IPS-18a (cell line): ENCODE results near the gene SMYD3.

Source experiments
- H3K27ac ChIP-seq: one replicate; pipeline ENCODE4 v1.5.1; 2013; ENCODE audit warnings: low read length
- H3K27me3 ChIP-seq: one replicate; pipeline ENCODE4 v1.6.1; 2013; ENCODE audit warnings: mild to moderate bottlenecking, low read length; ENCODE audit not compliant: control insufficient read depth, insufficient read depth
- H3K36me3 ChIP-seq: one replicate; pipeline ENCODE4 v1.6.1; 2013; ENCODE audit warnings: low read depth, low read length; ENCODE audit not compliant: control insufficient read depth
- H3K4me1 ChIP-seq: one replicate; pipeline ENCODE4 v1.6.1; 2013; ENCODE audit warnings: low read depth, low read length; ENCODE audit not compliant: control insufficient read depth
- H3K4me3 ChIP-seq: one replicate; pipeline ENCODE4 v1.5.1; 2013; ENCODE audit warnings: low read length
- H3K9ac ChIP-seq: one replicate; pipeline ENCODE4 v1.6.1; 2013; ENCODE audit warnings: mild to moderate bottlenecking, low read length, moderate library complexity
- H3K9me3 ChIP-seq: one replicate; pipeline ENCODE4 v1.6.1; 2013; ENCODE audit warnings: low read depth, low read length; ENCODE audit not compliant: control insufficient read depth

SMYD3 gene

DNA sequence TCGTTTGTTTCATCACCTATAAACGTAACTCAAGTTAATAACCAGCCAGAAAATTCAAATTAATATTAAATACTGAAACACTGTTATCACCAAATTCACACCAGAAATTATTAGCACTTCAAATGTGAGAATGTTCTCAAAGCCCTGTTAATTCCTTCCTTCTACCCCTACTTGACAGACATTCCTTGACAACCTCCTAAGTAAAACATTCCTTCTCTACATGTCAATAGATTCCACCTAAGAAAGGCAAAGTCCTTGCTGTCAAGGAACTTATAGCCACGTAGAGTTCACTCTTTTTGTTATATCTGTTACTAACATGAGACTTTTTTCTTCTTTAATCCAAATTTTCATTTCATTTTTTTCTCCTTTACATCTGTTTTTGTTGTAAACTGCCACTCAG, 441.5 kb downstream of the SMYD3 start:
- Histone ChIP-seq H3K4me1 (peaks cover 39% of the 10 kb centered on the region), H3K27me3 (peaks cover 14% of the 10 kb centered on the region), H3K36me3 (no peaks in the 10 kb centered on the region), H3K4me3 (peak overlapping the region; percentile 23), H3K27ac (no peak overlapping the region), H3K9ac (no peak overlapping the region), H3K9me3 (no peaks in the 10 kb centered on the region)

DNA sequence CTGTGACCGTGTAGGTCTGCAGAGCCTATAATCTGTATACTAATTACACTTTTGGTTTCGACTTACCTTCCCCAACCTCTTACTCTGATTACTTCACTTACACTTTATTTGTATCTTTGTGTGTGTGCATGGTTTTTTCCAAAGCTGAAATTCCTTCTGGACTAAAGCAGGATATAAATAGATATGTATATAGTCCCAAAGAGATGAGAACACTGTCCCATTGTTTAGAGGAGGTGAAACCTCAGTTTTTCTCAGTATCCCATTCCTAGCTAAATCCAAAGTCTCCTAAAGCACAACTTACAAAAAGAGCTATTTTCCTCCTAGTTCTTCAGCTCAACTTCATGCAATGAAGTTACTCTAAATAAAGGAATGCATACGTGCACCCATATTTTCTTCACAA, 442.2 kb downstream of the SMYD3 start:
- H3K36me3 ChIP-seq, result no peaks in the 10 kb centered on the region

GRCh38 chr1:246063013-246063616, 444.0 kb downstream of the SMYD3 start:
- Histone ChIP-seq H3K27ac (no peak overlapping the region), H3K27me3 (peaks cover 13% of the 10 kb centered on the region)

More for the DNA sequence above, 442.2 kb downstream of the SMYD3 start:
- Histone ChIP-seq H3K9me3 (no peaks in the 10 kb centered on the region), H3K27ac (no peak overlapping the region), H3K4me3 (no peak overlapping the region), H3K9ac (no peak overlapping the region), H3K4me1 (peaks cover 39% of the 10 kb centered on the region), H3K27me3 (peaks cover 14% of the 10 kb centered on the region)

GRCh38 chr1:246058466-246058865, 448.6 kb downstream of the SMYD3 start:
- no peak overlapping the region for H3K9ac ChIP-seq
- H3K4me1 ChIP-seq, result no peaks in the 10 kb centered on the region
- no peak overlapping the region for H3K4me3 ChIP-seq
- H3K9me3 ChIP-seq, result no peaks in the 10 kb centered on the region
- no peaks in the 10 kb centered on the region for H3K27me3 ChIP-seq
- H3K36me3 ChIP-seq, result no peaks in the 10 kb centered on the region
- H3K27ac ChIP-seq, result no peak overlapping the region

More at GRCh38 chr1:246063013-246063616, 444.0 kb downstream of the SMYD3 start:
- Histone ChIP-seq H3K4me3 (no peak overlapping the region), H3K4me1 (peaks cover 33% of the 10 kb centered on the region), H3K9me3 (no peaks in the 10 kb centered on the region), H3K9ac (no peak overlapping the region), H3K36me3 (no peaks in the 10 kb centered on the region)

DNA sequence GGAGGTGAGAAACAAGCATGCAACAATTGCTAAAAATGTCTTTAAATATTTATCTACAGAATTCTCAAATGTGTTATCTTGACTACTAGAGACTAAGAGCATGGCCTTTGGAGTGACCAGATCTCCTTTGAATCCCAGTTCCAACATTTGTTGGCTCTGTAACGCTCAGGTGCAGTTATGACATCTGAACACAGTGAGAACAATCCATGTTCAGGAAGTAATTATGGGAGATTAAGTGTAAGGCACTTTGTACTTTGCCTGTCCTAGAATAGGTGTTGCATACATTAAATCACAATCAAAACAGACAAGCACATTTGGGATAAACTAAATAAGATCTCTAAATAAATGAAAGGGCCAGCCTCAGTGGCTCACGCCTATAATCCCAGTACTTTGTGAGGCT, 454.5 kb downstream of the SMYD3 start:
- no peak overlapping the region for H3K27ac ChIP-seq
- no peaks in the 10 kb centered on the region for H3K9me3 ChIP-seq
- H3K36me3 ChIP-seq, result no peaks in the 10 kb centered on the region
- no peaks in the 10 kb centered on the region for H3K27me3 ChIP-seq
- H3K4me3 ChIP-seq, result no peak overlapping the region
- no peak overlapping the region for H3K9ac ChIP-seq
- no peaks in the 10 kb centered on the region for H3K4me1 ChIP-seq

DNA sequence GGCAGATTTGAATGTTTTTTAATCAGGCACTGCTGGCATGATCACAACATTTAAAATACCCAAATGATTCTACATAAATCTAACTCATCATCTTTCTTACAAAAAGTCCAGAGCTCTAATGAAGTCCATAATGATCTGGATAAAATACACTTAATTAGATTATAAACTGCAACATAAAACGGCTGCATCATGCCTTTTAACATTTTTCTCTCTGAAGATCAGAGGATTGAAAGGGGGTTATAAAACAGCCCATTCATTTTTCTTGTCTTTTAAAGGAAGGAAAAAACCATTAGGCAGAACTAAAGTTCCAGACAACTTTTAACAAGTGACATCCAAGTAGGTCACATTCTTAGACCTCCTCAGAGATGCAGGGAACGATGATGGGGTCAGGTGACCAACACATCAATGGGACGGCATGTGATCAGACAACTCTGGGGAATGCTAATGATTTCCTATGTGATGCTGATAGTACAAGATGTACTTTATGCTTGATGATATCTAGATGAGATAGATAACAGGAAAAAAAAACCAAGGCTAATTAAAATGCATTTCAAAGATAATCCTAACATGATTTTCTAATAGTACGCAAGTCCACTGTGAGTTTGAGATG, 455.1 kb downstream of the SMYD3 start:
- H3K27me3 ChIP-seq, result no peaks in the 10 kb centered on the region
- H3K4me1 ChIP-seq, result no peaks in the 10 kb centered on the region

DNA sequence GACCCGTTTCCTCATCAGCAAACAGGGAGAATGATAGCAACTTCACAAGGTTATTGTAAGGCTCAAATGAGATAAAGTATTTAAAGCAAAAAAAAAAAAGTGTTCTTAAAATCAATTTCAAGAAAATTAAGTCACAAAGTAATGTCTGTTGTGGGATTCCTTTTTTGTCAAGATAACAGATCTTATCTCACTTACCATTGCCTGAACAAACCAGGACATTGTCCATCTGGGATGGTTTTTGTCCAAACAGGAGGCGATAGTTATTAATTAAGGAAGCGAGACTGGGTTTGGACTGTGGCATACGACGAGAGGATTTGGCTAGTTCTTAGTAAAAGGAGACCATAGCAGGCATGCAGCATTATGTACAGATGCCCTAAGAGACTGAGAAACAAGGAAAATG, 458.4 kb downstream of the SMYD3 start:
- Histone ChIP-seq H3K4me3 (no peak overlapping the region), H3K27ac (no peak overlapping the region), H3K9ac (no peak overlapping the region), H3K9me3 (no peaks in the 10 kb centered on the region), H3K27me3 (no peaks in the 10 kb centered on the region), H3K4me1 (no peaks in the 10 kb centered on the region), H3K36me3 (no peaks in the 10 kb centered on the region)

More for the DNA sequence above, 455.1 kb downstream of the SMYD3 start:
- H3K9ac ChIP-seq, result no peak overlapping the region
- no peaks in the 10 kb centered on the region for H3K36me3 ChIP-seq
- no peak overlapping the region for H3K27ac ChIP-seq
- no peaks in the 10 kb centered on the region for H3K9me3 ChIP-seq
- no peak overlapping the region for H3K4me3 ChIP-seq

GRCh38 chr1:246043556-246043955, 463.5 kb downstream of the SMYD3 start:
- H3K27ac ChIP-seq, result no peak overlapping the region
- no peaks in the 10 kb centered on the region for H3K9me3 ChIP-seq
- H3K36me3 ChIP-seq, result no peaks in the 10 kb centered on the region
- H3K4me1 ChIP-seq, result no peaks in the 10 kb centered on the region
- no peak overlapping the region for H3K9ac ChIP-seq
- no peak overlapping the region for H3K4me3 ChIP-seq
- H3K27me3 ChIP-seq, result no peaks in the 10 kb centered on the region

- Histone ChIP-seq H3K27me3 (no peaks in the 10 kb centered on the region), H3K9me3 (no peaks in the 10 kb centered on the region), H3K4me1 (no peaks in the 10 kb centered on the region), H3K36me3 (no peaks in the 10 kb centered on the region), H3K27ac (no peak overlapping the region), H3K9ac (no peak overlapping the region), H3K4me3 (no peak overlapping the region)
These were observed 465.7 kb downstream of the SMYD3 start for GRCh38 chr1:246041360-246041759.

DNA sequence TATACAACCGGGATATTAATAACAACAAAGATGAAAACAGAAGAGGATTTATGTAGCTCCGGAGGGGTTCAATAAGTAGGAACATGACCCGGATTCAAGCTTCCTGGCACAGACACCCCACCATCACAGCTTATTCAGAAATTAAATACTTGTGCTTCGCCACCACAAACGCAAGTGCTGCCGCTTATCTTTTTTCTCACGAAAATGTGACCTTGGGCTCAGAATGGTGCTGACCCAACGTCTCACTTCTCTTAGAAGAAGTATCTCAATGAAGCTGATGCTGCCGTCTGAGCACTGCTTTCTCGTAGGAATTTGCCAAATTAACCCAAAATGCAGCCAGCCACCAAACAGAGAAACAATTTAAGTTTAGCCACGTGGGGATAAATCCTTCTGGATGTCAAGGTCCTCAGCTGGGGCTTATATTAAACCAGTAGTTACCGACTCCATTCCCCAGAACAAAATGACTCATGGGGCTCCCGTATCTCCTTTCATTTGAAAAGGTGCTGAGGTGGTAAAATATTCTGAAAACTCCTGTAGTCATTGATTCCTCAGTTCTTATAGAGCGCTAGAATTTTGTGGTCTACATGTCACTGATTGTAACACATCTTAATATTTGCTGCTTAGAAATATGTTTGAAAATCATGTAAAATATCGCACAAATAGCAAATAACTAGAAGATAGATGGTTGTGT, 466.7 kb downstream of the SMYD3 start:
- H3K9ac ChIP-seq, result no peak overlapping the region
- H3K9me3 ChIP-seq, result no peaks in the 10 kb centered on the region
- H3K36me3 ChIP-seq, result no peaks in the 10 kb centered on the region
- no peak overlapping the region for H3K4me3 ChIP-seq
- no peaks in the 10 kb centered on the region for H3K4me1 ChIP-seq
- H3K27ac ChIP-seq, result no peak overlapping the region
- H3K27me3 ChIP-seq, result no peaks in the 10 kb centered on the region

- H3K27ac ChIP-seq, result no peak overlapping the region
- H3K9ac ChIP-seq, result no peak overlapping the region
- H3K36me3 ChIP-seq, result no peaks in the 10 kb centered on the region
- H3K4me1 ChIP-seq, result no peaks in the 10 kb centered on the region
- no peaks in the 10 kb centered on the region for H3K27me3 ChIP-seq
- H3K9me3 ChIP-seq, result no peaks in the 10 kb centered on the region
- no peak overlapping the region for H3K4me3 ChIP-seq
These were observed 467.5 kb downstream of the SMYD3 start for GRCh38 chr1:246039584-246039983.

DNA sequence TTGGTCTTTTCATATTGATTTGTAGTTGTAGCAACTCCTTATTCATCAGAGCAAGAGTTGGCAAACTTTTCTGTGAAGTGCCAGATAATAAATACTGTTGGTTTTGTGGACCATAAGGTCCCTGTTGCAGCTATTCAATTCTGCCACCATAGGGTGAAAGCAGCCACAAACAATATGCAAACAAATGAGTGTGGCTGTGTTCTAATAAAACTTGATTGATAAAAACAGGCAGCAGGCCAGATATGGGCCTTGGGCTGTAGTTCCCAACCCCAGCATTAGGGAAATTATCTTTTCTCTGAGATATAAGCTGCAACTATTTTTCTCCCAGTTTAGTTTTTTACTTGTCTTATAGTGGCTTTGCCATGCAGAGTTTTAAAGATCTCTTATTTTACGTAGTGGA, 469.2 kb downstream of the SMYD3 start:
- Histone ChIP-seq H3K27ac (no peak overlapping the region), H3K9me3 (no peaks in the 10 kb centered on the region), H3K4me1 (no peaks in the 10 kb centered on the region), H3K4me3 (no peak overlapping the region), H3K27me3 (no peaks in the 10 kb centered on the region), H3K9ac (no peak overlapping the region), H3K36me3 (no peaks in the 10 kb centered on the region)
